Liver (tissue), 9 donors: ENCODE measurements around the gene PNPT1. TPM values are rescaled to one million over a fixed set of nuclear protein-coding genes. Genes with fewer than 3 reads are reported as not detected.

Experiments used
- DNase-seq: peaks from one replicate; pipeline ENCODE4 v3.0.0-alpha.2; 2017; ENCODE audit warnings: low spot score
- H3K27ac ChIP-seq, 2 donors: one replicate each; pipeline ENCODE4 v1.7.0; 2013; ENCODE audit warnings: inconsistent platforms in 2 of 2, low read length in 2 of 2, control low read depth in 1 of 2, low read depth in 1 of 2, mild to moderate bottlenecking in 1 of 2
- H3K27me3 ChIP-seq, 4 donors: one replicate each; pipeline versions ENCODE4 v1.6.1 to v1.7.0; 2013; ENCODE audit warnings: low read length in 3 of 4, inconsistent platforms in 1 of 4, mild to moderate bottlenecking in 1 of 4, moderate library complexity in 1 of 4; ENCODE audit not compliant: control insufficient read depth in 4 of 4, insufficient read depth in 4 of 4
- H3K36me3 ChIP-seq, 4 donors: one replicate each; pipeline versions ENCODE4 v1.6.1 to v1.7.0; 2013; ENCODE audit warnings: low read length in 3 of 4, mild to moderate bottlenecking in 3 of 4, low read depth in 1 of 4, moderate library complexity in 1 of 4; ENCODE audit not compliant: control insufficient read depth in 4 of 4, insufficient read depth in 3 of 4
- H3K4me1 ChIP-seq, 4 donors: one replicate each; pipeline versions ENCODE4 v1.6.1 to v1.7.0; 2013; ENCODE audit warnings: low read length in 3 of 4, mild to moderate bottlenecking in 3 of 4, moderate library complexity in 1 of 4; ENCODE audit not compliant: control insufficient read depth in 4 of 4, insufficient read depth in 4 of 4
- H3K4me3 ChIP-seq, 3 donors: one replicate each; pipeline versions ENCODE4 v1.6.1 to v1.7.0; 2013; ENCODE audit warnings: low read length in 3 of 3, control low read depth in 1 of 3, low read depth in 1 of 3, mild to moderate bottlenecking in 1 of 3
- H3K9ac ChIP-seq, 2 donors: one replicate each; pipeline ENCODE4 v1.7.0; 2013; ENCODE audit warnings: low read length in 2 of 2, mild to moderate bottlenecking in 2 of 2, moderate library complexity in 2 of 2, control low read depth in 1 of 2, low read depth in 1 of 2
- H3K9me3 ChIP-seq, 4 donors: one replicate each; pipeline versions ENCODE4 v1.6.1 to v1.7.0; 2013; ENCODE audit warnings: low read length in 3 of 4; ENCODE audit not compliant: control insufficient read depth in 4 of 4
- EGR1 ChIP-seq, 2 donors: IDR thresholded peaks; 2 replicates each; pipeline ENCODE4 v1.6.1; 2016 to 2018; ENCODE audit warnings: antibody characterized with exemption in 2 of 2, low read depth in 2 of 2
- FOXA1 ChIP-seq: IDR thresholded peaks from 2 replicates; pipeline ENCODE4 v1.6.1; 2016; ENCODE audit warnings: antibody characterized with exemption
- FOXA2 ChIP-seq: IDR thresholded peaks from 2 replicates; pipeline ENCODE4 v1.6.1; 2016; ENCODE audit warnings: antibody characterized with exemption
- GABPA ChIP-seq, 2 donors: IDR thresholded peaks in 1 of 2; conservative IDR thresholded peaks in 1 of 2; 2 replicates each; pipeline ENCODE4 v1.6.1; 2016; ENCODE audit warnings: antibody characterized with exemption in 2 of 2, mild to moderate bottlenecking in 1 of 2, moderate library complexity in 1 of 2
- HNF4A ChIP-seq, 2 donors: conservative IDR thresholded peaks; 2 replicates each; pipeline ENCODE4 v1.6.1; 2016; ENCODE audit warnings: antibody characterized with exemption in 2 of 2, mild to moderate bottlenecking in 2 of 2
- HNF4G ChIP-seq: IDR thresholded peaks from 2 replicates; pipeline ENCODE4 v1.6.1; 2016; ENCODE audit warnings: antibody characterized with exemption
- JUND ChIP-seq, 2 donors: IDR thresholded peaks; 2 replicates each; pipeline ENCODE4 v1.6.1; 2016; ENCODE audit warnings: antibody characterized with exemption in 2 of 2
- MAX ChIP-seq: IDR thresholded peaks from 2 replicates; pipeline ENCODE4 v1.6.1; 2016; ENCODE audit warnings: antibody characterized with exemption
- NR2F2 ChIP-seq: IDR thresholded peaks from 2 replicates; pipeline ENCODE4 v1.6.1; 2016; ENCODE audit warnings: antibody characterized with exemption
- RXRA ChIP-seq, 2 donors: IDR thresholded peaks; 2 replicates each; pipeline ENCODE4 v1.6.1; 2017 to 2018; ENCODE audit warnings: antibody characterized with exemption in 2 of 2, mild to moderate bottlenecking in 1 of 2
- TAF1 ChIP-seq: conservative IDR thresholded peaks from 2 replicates; pipeline ENCODE4 v1.6.1; 2016; ENCODE audit warnings: antibody characterized with exemption, mild to moderate bottlenecking
- YY1 ChIP-seq: IDR thresholded peaks from 2 replicates; pipeline ENCODE4 v1.6.1; 2016; ENCODE audit warnings: antibody characterized with exemption, mild to moderate bottlenecking
- WGBS: extraction: QIAGEN DNeasy Blood & Tissue Kit; methylation state at CpG from one replicate; pipeline ENCODE4 v1.1.7; 2013; 5-methylcytosine and 5-hydroxymethylcytosine counted together
- polyA plus RNA-seq, 2 donors: library from polyadenylated mRNA; stranded (reverse) in 1 of 2; unstranded in 1 of 2; fragments of 200-250 nt in 1 of 2; fragments of >200 nt in 1 of 2; fragmentation: Nextera tagmentation in 1 of 2; extraction: Ambion mirVana in 1 of 2; gene quantifications; one replicate each; pipeline versions ENCODE4 v1.2.1 to v1.2.3, GENCODE V29; 2013 to 2015
- total RNA-seq, 2 donors: library from RNA; depleted of rRNA; stranded (reverse); fragments of >200 nt; gene quantifications; one replicate each; pipeline ENCODE4 v1.2.3, GENCODE V29; 2014
- TF ChIP-seq, protein P1 (sequence below): IDR thresholded peaks from 2 replicates; pipeline ENCODE4 v1.6.1; 2016; ENCODE audit warnings: antibody characterized with exemption, mild to moderate bottlenecking
- donor health status: healthy.
- donor health status: healthy.
- donor health status: healthy.
- donor health status: healthy.
- donor health status: healthy.

Gene PNPT1
- total and polyA plus RNA-seq, 4 donors = 8.0 to 11.4 (median 8.7) TPM

DNA sequence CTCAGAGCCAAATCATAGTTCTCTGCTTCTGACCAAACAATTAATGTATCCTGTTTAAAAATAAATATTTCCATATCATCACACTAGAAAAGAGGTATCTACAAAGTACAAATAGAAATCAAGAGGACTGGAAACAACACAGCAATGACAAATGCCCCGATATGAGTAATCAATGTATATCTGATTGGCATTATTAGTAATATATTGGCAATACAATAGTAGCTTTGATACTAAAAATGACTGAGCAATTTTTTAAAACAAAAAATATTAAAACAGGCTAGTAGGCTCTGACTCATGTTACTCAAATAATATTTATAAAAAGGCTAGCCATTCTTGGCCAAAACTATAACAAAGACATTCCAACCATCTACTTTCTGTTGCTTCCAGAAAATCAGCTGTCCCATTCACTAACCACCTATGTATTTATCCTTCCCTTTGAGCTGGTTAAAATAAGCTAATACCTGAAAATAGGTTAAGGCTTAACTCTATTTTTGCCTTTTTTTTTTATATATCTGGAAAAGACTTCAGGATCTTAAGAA is 89.5 kb downstream of the PNPT1 start:
- Histone ChIP-seq H3K9me3 (no peaks in the 10 kb centered on the region), H3K9ac (no peak overlapping the region), H3K36me3 (peaks cover 3 to 12% (median 9%) of the 10 kb centered on the region in 4 donors), H3K4me1 (peaks cover 3 to 37% (median 13%) of the 10 kb centered on the region in 4 donors), H3K27ac (no peak overlapping the region), H3K4me3 (no peak overlapping the region), H3K27me3 (no peaks in the 10 kb centered on the region)
- 65% methylated on average over 1 of the region's 1 CpG for WGBS
- no peak for TF ChIP-seq MAX
- TF ChIP-seq, protein P1, sequence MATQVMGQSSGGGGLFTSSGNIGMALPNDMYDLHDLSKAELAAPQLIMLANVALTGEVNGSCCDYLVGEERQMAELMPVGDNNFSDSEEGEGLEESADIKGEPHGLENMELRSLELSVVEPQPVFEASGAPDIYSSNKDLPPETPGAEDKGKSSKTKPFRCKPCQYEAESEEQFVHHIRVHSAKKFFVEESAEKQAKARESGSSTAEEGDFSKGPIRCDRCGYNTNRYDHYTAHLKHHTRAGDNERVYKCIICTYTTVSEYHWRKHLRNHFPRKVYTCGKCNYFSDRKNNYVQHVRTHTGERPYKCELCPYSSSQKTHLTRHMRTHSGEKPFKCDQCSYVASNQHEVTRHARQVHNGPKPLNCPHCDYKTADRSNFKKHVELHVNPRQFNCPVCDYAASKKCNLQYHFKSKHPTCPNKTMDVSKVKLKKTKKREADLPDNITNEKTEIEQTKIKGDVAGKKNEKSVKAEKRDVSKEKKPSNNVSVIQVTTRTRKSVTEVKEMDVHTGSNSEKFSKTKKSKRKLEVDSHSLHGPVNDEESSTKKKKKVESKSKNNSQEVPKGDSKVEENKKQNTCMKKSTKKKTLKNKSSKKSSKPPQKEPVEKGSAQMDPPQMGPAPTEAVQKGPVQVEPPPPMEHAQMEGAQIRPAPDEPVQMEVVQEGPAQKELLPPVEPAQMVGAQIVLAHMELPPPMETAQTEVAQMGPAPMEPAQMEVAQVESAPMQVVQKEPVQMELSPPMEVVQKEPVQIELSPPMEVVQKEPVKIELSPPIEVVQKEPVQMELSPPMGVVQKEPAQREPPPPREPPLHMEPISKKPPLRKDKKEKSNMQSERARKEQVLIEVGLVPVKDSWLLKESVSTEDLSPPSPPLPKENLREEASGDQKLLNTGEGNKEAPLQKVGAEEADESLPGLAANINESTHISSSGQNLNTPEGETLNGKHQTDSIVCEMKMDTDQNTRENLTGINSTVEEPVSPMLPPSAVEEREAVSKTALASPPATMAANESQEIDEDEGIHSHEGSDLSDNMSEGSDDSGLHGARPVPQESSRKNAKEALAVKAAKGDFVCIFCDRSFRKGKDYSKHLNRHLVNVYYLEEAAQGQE = no peak
- TF ChIP-seq YY1 = no peak
- no peak for TF ChIP-seq FOXA2
- TF ChIP-seq FOXA1 = no peak
- no peak for TF ChIP-seq EGR1 (IDR thresholded peaks at IDR 0.05; ENCODE audit: low read depth in 2 of 2)
- TF ChIP-seq HNF4G = no peak
- no peak for DNase-seq

GRCh38 chr2:55601849-55602248 is 91.8 kb downstream of the PNPT1 start:
- no peak overlapping the region for H3K4me3 ChIP-seq
- peaks cover 0 to 15% (median 1%) of the 10 kb centered on the region in 4 donors for H3K4me1 ChIP-seq
- DNase-seq = no peak
- H3K27me3 ChIP-seq = no peaks in the 10 kb centered on the region
- no peak overlapping the region for H3K27ac ChIP-seq
- peaks cover 9 to 25% (median 19%) of the 10 kb centered on the region in 4 donors for H3K36me3 ChIP-seq
- TF ChIP-seq YY1 = no peak
- TF ChIP-seq MAX = no peak
- no peak for TF ChIP-seq RXRA (IDR thresholded peaks at IDR 0.05)
- no peak for TF ChIP-seq GABPA (IDR thresholded peaks at IDR 0.05 in 1 of 2, conservative IDR thresholded peaks at IDR 0.05 in 1 of 2)
- no peak for TF ChIP-seq FOXA2
- no peak for TF ChIP-seq NR2F2
- TF ChIP-seq, protein P1 = no peak
- TF ChIP-seq HNF4A (conservative IDR thresholded peaks at IDR 0.05) = no peak
- TF ChIP-seq JUND (IDR thresholded peaks at IDR 0.05) = no peak
- no peak for TF ChIP-seq TAF1
- no peak overlapping the region for H3K9ac ChIP-seq
- H3K9me3 ChIP-seq = no peaks in the 10 kb centered on the region
